Trophoblast cell (in vitro differentiated cells and primary cell): ENCODE data around the gene TINAG.

Source experiments
- DNase-seq, 2 donors: peaks; one replicate each; pipeline ENCODE4 v3.0.0-alpha.2; 2016
- H2AFZ ChIP-seq: 2 replicates; pipeline ENCODE4 v1.6.1; 2013; ENCODE audit warnings: low read length, moderate library complexity, mild to moderate bottlenecking; ENCODE audit not compliant: insufficient read depth, poor library complexity
- H2AK5ac ChIP-seq: 2 replicates; pipeline ENCODE4 v1.6.1; 2013; ENCODE audit warnings: mild to moderate bottlenecking, low read length
- H2BK120ac ChIP-seq: 2 replicates; pipeline ENCODE4 v1.6.1; 2013; ENCODE audit warnings: low read length, mild to moderate bottlenecking, moderate library complexity; ENCODE audit not compliant: insufficient read depth, poor library complexity
- H2BK12ac ChIP-seq: 2 replicates; pipeline ENCODE4 v1.6.1; 2013; ENCODE audit warnings: mild to moderate bottlenecking, low read length, moderate library complexity
- H2BK5ac ChIP-seq: 2 replicates; pipeline ENCODE4 v1.6.1; 2013; ENCODE audit warnings: low read length, low read depth, moderate library complexity, mild to moderate bottlenecking; ENCODE audit not compliant: poor library complexity
- H3K14ac ChIP-seq: 2 replicates; pipeline ENCODE4 v1.6.1; 2013; ENCODE audit warnings: mild to moderate bottlenecking, low read length
- H3K18ac ChIP-seq: 2 replicates; pipeline ENCODE4 v1.6.1; 2013; ENCODE audit warnings: mild to moderate bottlenecking, low read length
- H3K23ac ChIP-seq: 2 replicates; pipeline ENCODE4 v1.6.1; 2013; ENCODE audit warnings: low read length
- H3K27ac ChIP-seq: 2 replicates; pipeline ENCODE4 v1.5.1; 2013; ENCODE audit warnings: low read depth, mild to moderate bottlenecking, inconsistent platforms, low read length, moderate library complexity
- H3K27me3 ChIP-seq: 2 replicates; pipeline ENCODE4 v1.6.1; 2013; ENCODE audit warnings: inconsistent platforms, mild to moderate bottlenecking, low read length, moderate library complexity; ENCODE audit not compliant: insufficient read depth
- H3K36me3 ChIP-seq, 2 experiments: 1 replicate in 1 of 2; 2 replicates in 1 of 2; pipeline ENCODE4 v1.6.1; 2013; ENCODE audit warnings: low read length in 2 of 2, mild to moderate bottlenecking in 2 of 2, moderate library complexity in 1 of 2; ENCODE audit not compliant: insufficient read depth in 2 of 2, control insufficient read depth in 1 of 2
- H3K4ac ChIP-seq: 2 replicates; pipeline ENCODE4 v1.6.1; 2013; ENCODE audit warnings: low read depth, mild to moderate bottlenecking, low read length, moderate library complexity
- H3K4me1 ChIP-seq, 2 experiments: 1 replicate in 1 of 2; 2 replicates in 1 of 2; pipeline ENCODE4 v1.6.1; 2013; ENCODE audit warnings: low read length in 2 of 2, mild to moderate bottlenecking in 2 of 2, moderate library complexity in 1 of 2; ENCODE audit not compliant: insufficient read depth in 2 of 2, control insufficient read depth in 1 of 2
- H3K4me2 ChIP-seq: 2 replicates; pipeline ENCODE4 v1.6.1; 2013; ENCODE audit warnings: inconsistent platforms, mild to moderate bottlenecking, low read length, moderate library complexity
- H3K4me3 ChIP-seq: 2 replicates; pipeline ENCODE4 v1.5.1; 2013; ENCODE audit warnings: mild to moderate bottlenecking, low read depth, low read length, inconsistent platforms
- H3K79me1 ChIP-seq: one replicate; pipeline ENCODE4 v1.6.1; 2013; ENCODE audit warnings: low read length
- H3K79me2 ChIP-seq: 2 replicates; pipeline ENCODE4 v1.6.1; 2013; ENCODE audit warnings: low read length, mild to moderate bottlenecking; ENCODE audit not compliant: control insufficient read depth, insufficient read depth, poor library complexity
- H3K9ac ChIP-seq: 2 replicates; pipeline ENCODE4 v1.6.1; 2013; ENCODE audit warnings: mild to moderate bottlenecking, low read length
- H3K9me3 ChIP-seq: 2 replicates; pipeline ENCODE4 v1.6.1; 2013; ENCODE audit warnings: low read depth, mild to moderate bottlenecking, control low read depth, inconsistent platforms, low read length; ENCODE audit not compliant: insufficient read depth
- H4K12ac ChIP-seq: 2 replicates; pipeline ENCODE4 v1.6.1; 2013; ENCODE audit warnings: low read depth, mild to moderate bottlenecking, low read length, moderate library complexity
- H4K8ac ChIP-seq: 2 replicates; pipeline ENCODE4 v1.6.1; 2013; ENCODE audit warnings: low read depth, mild to moderate bottlenecking, low read length, moderate library complexity
- H4K91ac ChIP-seq: one replicate; pipeline ENCODE4 v1.6.1; 2013; ENCODE audit warnings: low read depth, mild to moderate bottlenecking, low read length, moderate library complexity
- WGBS: extraction: QIAGEN DNeasy Blood & Tissue Kit; methylation state at CpG from one replicate; pipeline ENCODE4 v1.1.7; 2013; ENCODE audit warnings: missing lambda C conversion rate; ENCODE audit not compliant: insufficient read length, insufficient coverage; ENCODE audit errors: extremely low coverage; 5-methylcytosine and 5-hydroxymethylcytosine counted together

Gene TINAG

GRCh38 chr6:54353975-54354374, 45.7 kb downstream of the TINAG start:
- no peak overlapping the region for H4K12ac ChIP-seq
- H3K4ac ChIP-seq, result no peak overlapping the region
- no peak overlapping the region for H4K91ac ChIP-seq
- no CpG with 5 or more reads among the region's 2 CpGs for WGBS
- H3K9me3 ChIP-seq, result no peaks in the 10 kb centered on the region
- no peak overlapping the region for H3K4me2 ChIP-seq
- no peak overlapping the region for H3K4me3 ChIP-seq
- no peak overlapping the region for H2BK5ac ChIP-seq
- H3K23ac ChIP-seq, result no peak overlapping the region
- no peak overlapping the region for H2AFZ ChIP-seq
- no peaks in the 10 kb centered on the region for H3K27me3 ChIP-seq
- H2AK5ac ChIP-seq, result no peak overlapping the region
- H3K18ac ChIP-seq, result no peak overlapping the region
- no peak overlapping the region for H3K9ac ChIP-seq
- no peaks in the 10 kb centered on the region for H3K79me1 ChIP-seq
- H2BK120ac ChIP-seq, result no peak overlapping the region
- H3K79me2 ChIP-seq, result no peaks in the 10 kb centered on the region
- no peaks in the 10 kb centered on the region for H3K4me1 ChIP-seq
- no peak overlapping the region for H3K27ac ChIP-seq
- DNase-seq, result no peak
- no peak overlapping the region for H3K14ac ChIP-seq
- no peaks in the 10 kb centered on the region for H3K36me3 ChIP-seq
- H2BK12ac ChIP-seq, result no peak overlapping the region
- no peak overlapping the region for H4K8ac ChIP-seq

GRCh38 chr6:54354608-54355007, 46.4 kb downstream of the TINAG start:
- Histone ChIP-seq H3K4me1 (no peaks in the 10 kb centered on the region), H4K8ac (no peak overlapping the region), H3K9ac (no peak overlapping the region), H2BK120ac (no peak overlapping the region), H3K79me1 (no peaks in the 10 kb centered on the region), H4K12ac (no peak overlapping the region), H3K23ac (no peak overlapping the region), H2BK12ac (no peak overlapping the region), H2AFZ (no peak overlapping the region), H3K36me3 (no peaks in the 10 kb centered on the region), H3K4ac (no peak overlapping the region), H3K27ac (no peak overlapping the region), H3K4me3 (no peak overlapping the region), H3K9me3 (no peaks in the 10 kb centered on the region), H2BK5ac (no peak overlapping the region), H2AK5ac (no peak overlapping the region), H3K79me2 (no peaks in the 10 kb centered on the region), H3K4me2 (no peak overlapping the region), H3K14ac (no peak overlapping the region), H3K27me3 (no peaks in the 10 kb centered on the region), H3K18ac (no peak overlapping the region), H4K91ac (no peak overlapping the region)
- WGBS, result no CpG with 5 or more reads among the region's 2 CpGs
- no peak for DNase-seq

GRCh38 chr6:54357141-54357540, 48.9 kb downstream of the TINAG start:
- no peak overlapping the region for H3K23ac ChIP-seq
- no peak overlapping the region for H3K18ac ChIP-seq
- no peak overlapping the region for H4K8ac ChIP-seq
- no peaks in the 10 kb centered on the region for H3K79me2 ChIP-seq
- no peaks in the 10 kb centered on the region for H3K27me3 ChIP-seq
- no peak overlapping the region for H2BK5ac ChIP-seq
- no peak overlapping the region for H3K4me2 ChIP-seq
- no peaks in the 10 kb centered on the region for H3K79me1 ChIP-seq
- H2AFZ ChIP-seq, result no peak overlapping the region
- no peak overlapping the region for H2BK12ac ChIP-seq
- H4K91ac ChIP-seq, result no peak overlapping the region
- DNase-seq, result no peak
- no peak overlapping the region for H3K4me3 ChIP-seq
- no peaks in the 10 kb centered on the region for H3K9me3 ChIP-seq
- no peaks in the 10 kb centered on the region for H3K36me3 ChIP-seq
- no peak overlapping the region for H3K4ac ChIP-seq
- H3K27ac ChIP-seq, result no peak overlapping the region
- no peak overlapping the region for H4K12ac ChIP-seq
- H3K9ac ChIP-seq, result no peak overlapping the region
- WGBS, result no CpG with 5 or more reads among the region's 1 CpG
- H3K14ac ChIP-seq, result no peak overlapping the region
- H2AK5ac ChIP-seq, result no peak overlapping the region
- H2BK120ac ChIP-seq, result no peak overlapping the region
- H3K4me1 ChIP-seq, result no peaks in the 10 kb centered on the region

GRCh38 chr6:54361188-54361587, 52.9 kb downstream of the TINAG start:
- H3K4me1 ChIP-seq, result no peaks in the 10 kb centered on the region
- no peak overlapping the region for H3K18ac ChIP-seq
- H3K4me3 ChIP-seq, result no peak overlapping the region
- DNase-seq, result no peak
- H3K9ac ChIP-seq, result no peak overlapping the region
- no peak overlapping the region for H2AK5ac ChIP-seq
- no peak overlapping the region for H3K4ac ChIP-seq
- no peak overlapping the region for H3K27ac ChIP-seq
- no peak overlapping the region for H3K23ac ChIP-seq
- no peaks in the 10 kb centered on the region for H3K79me2 ChIP-seq
- H3K14ac ChIP-seq, result no peak overlapping the region
- H2BK5ac ChIP-seq, result no peak overlapping the region
- no peak overlapping the region for H3K4me2 ChIP-seq
- no peak overlapping the region for H2BK12ac ChIP-seq
- H3K36me3 ChIP-seq, result no peaks in the 10 kb centered on the region
- no peaks in the 10 kb centered on the region for H3K79me1 ChIP-seq
- H4K12ac ChIP-seq, result no peak overlapping the region
- H2AFZ ChIP-seq, result no peak overlapping the region
- no peak overlapping the region for H4K91ac ChIP-seq
- H4K8ac ChIP-seq, result no peak overlapping the region
- H3K9me3 ChIP-seq, result no peaks in the 10 kb centered on the region
- no peaks in the 10 kb centered on the region for H3K27me3 ChIP-seq
- no CpG with 5 or more reads among the region's 1 CpG for WGBS
- no peak overlapping the region for H2BK120ac ChIP-seq
